Large intestine (tissue), 3 donors: Measurements from ENCODE around the gene OCA2. TPM values are rescaled to one million over a fixed set of nuclear protein-coding genes. Genes with fewer than 3 reads are reported as not detected.
"Not testable (repeated sequence)": the region's sequence is repeated elsewhere in the genome, so short reads cannot be mapped to it uniquely, and the experiment has no call there.

Source experiments
- DNase-seq, 2 donors: peaks; one replicate each; pipeline versions ENCODE4 v3.0.0 to v3.0.0-alpha.2; 2013
- H3K27ac ChIP-seq: one replicate; pipeline ENCODE4 v1.5.1; 2013; ENCODE audit warnings: low read length
- H3K27me3 ChIP-seq: 2 replicates; pipeline ENCODE4 v1.6.1; 2013; ENCODE audit warnings: low read length; ENCODE audit not compliant: control insufficient read depth, insufficient read depth
- H3K36me3 ChIP-seq: 2 replicates; pipeline ENCODE4 v1.6.1; 2013; ENCODE audit warnings: low read length; ENCODE audit not compliant: control insufficient read depth, insufficient read depth
- H3K4me1 ChIP-seq: one replicate; pipeline ENCODE4 v1.6.1; 2013; ENCODE audit warnings: low read length; ENCODE audit not compliant: control insufficient read depth, insufficient read depth
- H3K4me3 ChIP-seq: one replicate; pipeline ENCODE4 v1.5.1; 2013; ENCODE audit warnings: low read length
- H3K9me3 ChIP-seq: one replicate; pipeline ENCODE4 v1.6.1; 2013; ENCODE audit warnings: mild to moderate bottlenecking, low read depth, low read length, moderate library complexity; ENCODE audit not compliant: control insufficient read depth
- WGBS: methylation state at CpG from one replicate; pipeline ENCODE4 v1.1.5; 2013; ENCODE audit warnings: low lambda C conversion rate; ENCODE audit not compliant: insufficient coverage; 5-methylcytosine and 5-hydroxymethylcytosine counted together
- polyA plus RNA-seq: library from polyadenylated mRNA; unstranded; fragments of 120-200 nt; gene quantifications from one replicate; pipeline ENCODE4 v1.2.1, GENCODE V29; 2013

OCA2 gene
- polyA plus RNA-seq, 1 donor: 6.5 TPM

- WGBS: no CpG with 5 or more reads among the region's 13 CpGs
- no peak for DNase-seq
- Histone ChIP-seq H3K27ac (no peak overlapping the region), H3K9me3 (no peaks in the 10 kb centered on the region), H3K4me1 (no peaks in the 10 kb centered on the region), H3K4me3 (no peak overlapping the region), H3K27me3 (no peaks in the 10 kb centered on the region), H3K36me3 (peaks cover 67% of the 10 kb centered on the region)
These were observed 32.3 kb upstream of the OCA2 start for GRCh38 chr15:28131400-28131799.

GRCh38 chr15:28130651-28131050 is 31.5 kb upstream of the OCA2 start:
- no peak for DNase-seq
- H3K27ac ChIP-seq: no peak overlapping the region
- peaks cover 67% of the 10 kb centered on the region for H3K36me3 ChIP-seq
- no peaks in the 10 kb centered on the region for H3K4me1 ChIP-seq
- H3K27me3 ChIP-seq: no peaks in the 10 kb centered on the region
- H3K4me3 ChIP-seq: no peak overlapping the region
- H3K9me3 ChIP-seq: no peaks in the 10 kb centered on the region
- WGBS: no CpG with 5 or more reads among the region's 7 CpGs

GRCh38 chr15:28129231-28129848 is 30.2 kb upstream of the OCA2 start:
- Histone ChIP-seq H3K9me3 (no peaks in the 10 kb centered on the region), H3K4me3 (no peak overlapping the region), H3K27me3 (no peaks in the 10 kb centered on the region), H3K4me1 (no peaks in the 10 kb centered on the region), H3K36me3 (peaks cover 72% of the 10 kb centered on the region), H3K27ac (no peak overlapping the region)
- no peak for DNase-seq
- no CpG with 5 or more reads among the region's 9 CpGs for WGBS

GRCh38 chr15:28128031-28128430 is 28.9 kb upstream of the OCA2 start:
- Histone ChIP-seq H3K4me3 (no peak overlapping the region), H3K36me3 (peaks cover 76% of the 10 kb centered on the region), H3K27ac (no peak overlapping the region), H3K9me3 (no peaks in the 10 kb centered on the region), H3K27me3 (no peaks in the 10 kb centered on the region), H3K4me1 (no peaks in the 10 kb centered on the region)
- no peak for DNase-seq
- 83% methylated on average over 2 of the region's 11 CpGs for WGBS

GRCh38 chr15:28127036-28127435 is 27.9 kb upstream of the OCA2 start:
- Histone ChIP-seq H3K4me3 (no peak overlapping the region), H3K27me3 (no peaks in the 10 kb centered on the region), H3K9me3 (no peaks in the 10 kb centered on the region), H3K36me3 (peaks cover 75% of the 10 kb centered on the region), H3K27ac (no peak overlapping the region), H3K4me1 (no peaks in the 10 kb centered on the region)
- DNase-seq: no peak
- 42% methylated on average over 2 of the region's 11 CpGs for WGBS

- 100% methylated on average over 2 of the region's 17 CpGs for WGBS
- Histone ChIP-seq H3K36me3 (peaks cover 72% of the 10 kb centered on the region), H3K27me3 (no peaks in the 10 kb centered on the region), H3K4me3 (no peak overlapping the region), H3K4me1 (no peaks in the 10 kb centered on the region), H3K9me3 (no peaks in the 10 kb centered on the region), H3K27ac (no peak overlapping the region)
- DNase-seq: peak in 1 of 2 donors; percentile 34
These were observed 26.8 kb upstream of the OCA2 start for GRCh38 chr15:28125673-28126651.

- H3K9me3 ChIP-seq: no peaks in the 10 kb centered on the region
- DNase-seq: no peak
- H3K27me3 ChIP-seq: no peaks in the 10 kb centered on the region
- no peak overlapping the region for H3K4me3 ChIP-seq
- H3K4me1 ChIP-seq: no peaks in the 10 kb centered on the region
- no peak overlapping the region for H3K27ac ChIP-seq
- no CpG with 5 or more reads among the region's 10 CpGs for whole genome bisulfite sequencing
- H3K36me3 ChIP-seq: peaks cover 73% of the 10 kb centered on the region
These were observed 25.7 kb upstream of the OCA2 start for GRCh38 chr15:28124841-28125240.

- DNase-seq: peak; percentile 65 to 68
- Histone ChIP-seq H3K4me3 (no peak overlapping the region), H3K27ac (no peak overlapping the region), H3K36me3 (peaks cover 67% of the 10 kb centered on the region), H3K9me3 (no peaks in the 10 kb centered on the region), H3K27me3 (no peaks in the 10 kb centered on the region), H3K4me1 (no peaks in the 10 kb centered on the region)
- 100% methylated on average over 1 of the region's 6 CpGs for WGBS
These were observed 24.4 kb upstream of the OCA2 start for GRCh38 chr15:28123408-28124023.

- Histone ChIP-seq H3K27ac (no peak overlapping the region), H3K9me3 (no peaks in the 10 kb centered on the region), H3K36me3 (peaks cover 68% of the 10 kb centered on the region), H3K27me3 (no peaks in the 10 kb centered on the region), H3K4me1 (no peaks in the 10 kb centered on the region), H3K4me3 (no peak overlapping the region)
- WGBS: 100% methylated on average over 1 of the region's 28 CpGs
- DNase-seq: no peak
These were observed 23.2 kb upstream of the OCA2 start for GRCh38 chr15:28122038-28122949.

- H3K4me1 ChIP-seq, H3K9me3 ChIP-seq, H3K27me3 ChIP-seq, DNase-seq, H3K27ac ChIP-seq, H3K4me3 ChIP-seq: not testable (repeated sequence)
- WGBS: no CpG with 5 or more reads among the region's 16 CpGs
- peaks cover 71% of the 10 kb centered on the region for H3K36me3 ChIP-seq
These were observed 22.5 kb upstream of the OCA2 start for GRCh38 chr15:28121577-28121976.
